22Rv1 (cell line): Measurements from ENCODE around the gene EID1.

ENCODE experiments used
- H3K27ac ChIP-seq: fragments of 450-650 bp; 2 replicates; pipeline ENCODE4 v1.5.1; 2017
- CTCF ChIP-seq: fragments of 450-650 bp; IDR thresholded peaks from 2 replicates; pipeline ENCODE4 v1.5.1; 2017; ENCODE audit warnings: mild to moderate bottlenecking
- ZFX ChIP-seq: fragments of 450-650 bp; IDR thresholded peaks from 2 replicates; pipeline ENCODE4 v1.6.1; 2017; ENCODE audit warnings: antibody characterized with exemption, borderline replicate concordance

Gene EID1

GRCh38 chr15:48858401-48858800 is 19.5 kb upstream of the EID1 start:
- no peak for TF ChIP-seq CTCF
- no peak for TF ChIP-seq ZFX
- H3K27ac ChIP-seq = no peak overlapping the region

- H3K27ac ChIP-seq = no peak overlapping the region
- no peak for TF ChIP-seq CTCF
- TF ChIP-seq ZFX = no peak
Measured at GRCh38 chr15:48859426-48859825, 18.5 kb upstream of the EID1 start.

- TF ChIP-seq CTCF (peak; percentile 94), ZFX (no peak)
- H3K27ac ChIP-seq = no peak overlapping the region
Measured at GRCh38 chr15:48861813-48862431, 16.0 kb upstream of the EID1 start.

- TF ChIP-seq ZFX (no peak), CTCF (no peak)
Measured at GRCh38 chr15:48862705-48863104, 15.2 kb upstream of the EID1 start.

GRCh38 chr15:48865370-48866079 is 12.4 kb upstream of the EID1 start:
- no peak overlapping the region for H3K27ac ChIP-seq
- no peak for TF ChIP-seq ZFX
- TF ChIP-seq CTCF = no peak

More at GRCh38 chr15:48862705-48863104, 15.2 kb upstream of the EID1 start:
- H3K27ac ChIP-seq = no peak overlapping the region

GRCh38 chr15:48866141-48866563 is 11.8 kb upstream of the EID1 start:
- TF ChIP-seq CTCF (no peak), ZFX (no peak)
- H3K27ac ChIP-seq = no peak overlapping the region

- no peak for TF ChIP-seq CTCF
- no peak for TF ChIP-seq ZFX
- H3K27ac ChIP-seq = no peak overlapping the region
Measured at GRCh38 chr15:48868023-48868422, 9.9 kb upstream of the EID1 start.
